ENCODE data around the gene GMIP. TPM values are rescaled to one million over a fixed set of nuclear protein-coding genes. Genes with fewer than 3 reads are reported as not detected.
"Not testable (repeated sequence)": the region's sequence is repeated elsewhere in the genome, so short reads cannot be mapped to it uniquely, and the experiment has no call there.

Gene GMIP, protein sequence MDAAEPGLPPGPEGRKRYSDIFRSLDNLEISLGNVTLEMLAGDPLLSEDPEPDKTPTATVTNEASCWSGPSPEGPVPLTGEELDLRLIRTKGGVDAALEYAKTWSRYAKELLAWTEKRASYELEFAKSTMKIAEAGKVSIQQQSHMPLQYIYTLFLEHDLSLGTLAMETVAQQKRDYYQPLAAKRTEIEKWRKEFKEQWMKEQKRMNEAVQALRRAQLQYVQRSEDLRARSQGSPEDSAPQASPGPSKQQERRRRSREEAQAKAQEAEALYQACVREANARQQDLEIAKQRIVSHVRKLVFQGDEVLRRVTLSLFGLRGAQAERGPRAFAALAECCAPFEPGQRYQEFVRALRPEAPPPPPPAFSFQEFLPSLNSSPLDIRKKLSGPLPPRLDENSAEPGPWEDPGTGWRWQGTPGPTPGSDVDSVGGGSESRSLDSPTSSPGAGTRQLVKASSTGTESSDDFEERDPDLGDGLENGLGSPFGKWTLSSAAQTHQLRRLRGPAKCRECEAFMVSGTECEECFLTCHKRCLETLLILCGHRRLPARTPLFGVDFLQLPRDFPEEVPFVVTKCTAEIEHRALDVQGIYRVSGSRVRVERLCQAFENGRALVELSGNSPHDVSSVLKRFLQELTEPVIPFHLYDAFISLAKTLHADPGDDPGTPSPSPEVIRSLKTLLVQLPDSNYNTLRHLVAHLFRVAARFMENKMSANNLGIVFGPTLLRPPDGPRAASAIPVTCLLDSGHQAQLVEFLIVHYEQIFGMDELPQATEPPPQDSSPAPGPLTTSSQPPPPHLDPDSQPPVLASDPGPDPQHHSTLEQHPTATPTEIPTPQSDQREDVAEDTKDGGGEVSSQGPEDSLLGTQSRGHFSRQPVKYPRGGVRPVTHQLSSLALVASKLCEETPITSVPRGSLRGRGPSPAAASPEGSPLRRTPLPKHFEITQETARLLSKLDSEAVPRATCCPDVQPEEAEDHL
- total RNA-seq: 100 to 1,000 TPM; 110 to 111 TPM

DNA sequence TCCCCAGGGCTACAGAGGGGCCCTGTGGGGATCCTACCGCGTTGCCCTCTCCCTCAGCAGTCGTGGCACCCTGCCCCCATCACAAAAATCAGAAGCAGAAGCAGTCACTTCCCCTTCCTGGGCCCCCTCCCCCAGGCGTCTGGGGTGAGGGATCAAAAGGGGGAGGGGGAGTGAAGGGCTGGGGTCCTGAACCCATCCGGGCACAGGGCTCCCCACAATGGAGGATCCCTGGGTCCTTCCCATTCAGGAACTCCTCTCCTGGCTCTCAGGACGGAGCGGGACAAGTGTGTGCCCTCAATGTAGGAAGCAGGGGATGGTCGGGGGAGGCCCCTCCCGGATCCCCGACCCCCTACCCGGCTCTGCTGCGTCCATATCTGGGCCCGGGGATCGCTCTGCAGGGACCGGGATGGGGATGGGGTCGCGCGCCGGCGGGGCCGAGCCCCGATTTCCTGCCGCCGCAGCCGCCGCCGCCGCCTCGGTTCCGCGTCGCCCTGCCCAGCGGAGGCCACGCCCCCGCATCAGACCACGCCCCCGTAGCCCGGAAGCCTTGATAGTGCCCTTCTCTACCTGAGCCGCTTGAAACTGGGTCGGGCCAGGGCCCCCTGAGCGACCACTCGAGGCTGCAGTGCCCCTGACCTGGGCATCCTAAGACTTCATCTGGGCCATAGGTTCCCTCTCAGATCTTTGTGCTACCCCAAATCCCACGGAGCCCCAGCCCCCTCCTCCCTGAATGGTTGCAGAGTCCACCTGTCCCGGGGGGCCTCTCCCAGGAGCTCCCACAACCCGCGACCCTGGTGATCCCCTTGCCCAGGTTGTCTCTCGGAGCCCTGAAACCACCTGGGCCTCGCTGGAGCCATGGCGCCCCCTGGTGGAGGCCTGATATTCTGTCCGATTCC is at the start of gene GMIP:
TSS of gene GMIP (minus strand) at position 500 of the 896 bp plus-strand sequence. CDS start at position 372, 128 bp downstream.
- CTCF ChIA-PET: interaction anchor here (0.7 to 1.7 kb wide), 19 partner anchors 8 to 177 kb away, joined by 3 to 32 read pairs (median 4); partner anchors contain the start of genes NDUFA13, TSSK6 and YJEFN3
- Mint-ChIP-seq H3K27ac (peak within 1 kb of the TSS; percentile 99), H3K4me1 (peaks cover 17% of the 10 kb centered on the region), H3K27me3 (no peaks in the 10 kb centered on the region), H3K9me3 (ENCODE audit: low read depth) (no peaks in the 10 kb centered on the region), H3K4me3 (peak within 1 kb of the TSS; percentile 95), H3K36me3 (peaks cover 36% of the 10 kb centered on the region)
- ATAC-seq: peak; percentile 93
- DNase-seq: peak; percentile 91

DNA sequence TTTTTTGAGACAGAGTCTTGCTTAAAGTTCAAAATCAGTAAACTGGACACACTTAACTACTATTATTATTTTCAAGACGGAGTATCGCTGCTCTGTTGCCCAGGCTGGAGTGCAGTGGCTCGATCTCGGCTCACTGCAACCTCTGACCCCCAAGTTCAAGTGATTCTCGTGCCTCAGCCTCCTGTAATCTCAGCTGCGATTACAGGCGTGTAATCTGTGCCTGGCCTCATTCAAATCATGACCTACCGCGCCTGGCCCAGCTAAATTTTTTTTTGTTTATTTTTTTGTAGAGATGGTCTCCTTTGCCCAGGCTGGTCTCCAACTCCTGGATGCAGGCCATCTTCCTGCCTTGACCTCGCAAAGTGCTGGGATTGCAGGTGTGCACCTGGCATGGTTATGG is 48.2 kb upstream of the GMIP start:
- no peak for ATAC-seq
- CTCF ChIA-PET: no interaction called here
- Mint-ChIP-seq H3K4me1 (no peaks in the 10 kb centered on the region), H3K4me3 (no peak overlapping the region), H3K27me3 (no peaks in the 10 kb centered on the region), H3K9me3 (ENCODE audit: low read depth) (peaks cover 19% of the 10 kb centered on the region), H3K27ac (no peak overlapping the region), H3K36me3 (peaks cover 23% of the 10 kb centered on the region)
- no peak for DNase-seq

- DNase-seq, ATAC-seq, H3K4me3 Mint-ChIP-seq, H3K27me3 Mint-ChIP-seq, CTCF ChIA-PET, H3K27ac Mint-ChIP-seq, H3K4me1 Mint-ChIP-seq: not testable (repeated sequence)
- peaks cover 31% of the 10 kb centered on the region for H3K36me3 Mint-ChIP-seq
- H3K9me3 Mint-ChIP-seq (ENCODE audit: low read depth): peaks cover 17% of the 10 kb centered on the region
Measured at GRCh38 chr19:19689023-19689422, 45.6 kb upstream of the GMIP start.

GRCh38 chr19:19687090-19687489 is 43.6 kb upstream of the GMIP start:
- no peaks in the 10 kb centered on the region for H3K27me3 Mint-ChIP-seq
- H3K4me1 Mint-ChIP-seq: no peaks in the 10 kb centered on the region
- H3K27ac Mint-ChIP-seq: no peak overlapping the region
- no peak for DNase-seq
- peaks cover 28% of the 10 kb centered on the region for H3K9me3 Mint-ChIP-seq (ENCODE audit: low read depth)
- peaks cover 48% of the 10 kb centered on the region for H3K36me3 Mint-ChIP-seq
- no peak for ATAC-seq
- H3K4me3 Mint-ChIP-seq: no peak overlapping the region
- CTCF ChIA-PET: no interaction called here

GRCh38 chr19:19686580-19686979 is 43.1 kb upstream of the GMIP start:
- ATAC-seq: no peak

DNA sequence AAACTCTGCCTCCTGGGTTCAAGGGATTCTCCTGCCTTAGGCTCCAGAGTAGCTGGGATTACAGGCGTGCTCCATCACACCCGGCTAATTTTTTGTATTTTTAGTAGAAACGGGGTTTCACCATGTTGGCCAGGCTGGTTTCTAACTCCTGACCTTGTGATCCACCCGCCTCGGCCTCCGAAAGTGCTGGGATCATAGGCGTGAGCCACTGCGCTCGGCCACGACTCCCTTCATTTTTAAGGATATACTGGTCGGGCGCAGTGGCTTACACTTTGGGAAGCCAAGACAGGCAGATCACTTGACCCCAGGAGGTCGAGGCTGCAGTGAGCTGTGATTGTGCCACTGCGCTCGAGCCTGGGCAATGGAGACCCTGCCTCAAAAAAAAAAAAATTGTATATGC is 42.7 kb upstream of the GMIP start:
- H3K9me3 Mint-ChIP-seq (ENCODE audit: low read depth): peaks cover 28% of the 10 kb centered on the region
- H3K27ac Mint-ChIP-seq, ATAC-seq, H3K4me3 Mint-ChIP-seq, H3K4me1 Mint-ChIP-seq, H3K27me3 Mint-ChIP-seq, CTCF ChIA-PET: not testable (repeated sequence)
- peak; percentile 33 for DNase-seq
- H3K36me3 Mint-ChIP-seq: peaks cover 52% of the 10 kb centered on the region

More at GRCh38 chr19:19686580-19686979, 43.1 kb upstream of the GMIP start:
- CTCF ChIA-PET: no interaction called here
- no peak for DNase-seq
- H3K4me3 Mint-ChIP-seq: no peak overlapping the region
- H3K27ac Mint-ChIP-seq: no peak overlapping the region
- peaks cover 25% of the 10 kb centered on the region for H3K9me3 Mint-ChIP-seq (ENCODE audit: low read depth)
- H3K27me3 Mint-ChIP-seq: no peaks in the 10 kb centered on the region
- H3K36me3 Mint-ChIP-seq: peaks cover 49% of the 10 kb centered on the region
- H3K4me1 Mint-ChIP-seq: no peaks in the 10 kb centered on the region

DNA sequence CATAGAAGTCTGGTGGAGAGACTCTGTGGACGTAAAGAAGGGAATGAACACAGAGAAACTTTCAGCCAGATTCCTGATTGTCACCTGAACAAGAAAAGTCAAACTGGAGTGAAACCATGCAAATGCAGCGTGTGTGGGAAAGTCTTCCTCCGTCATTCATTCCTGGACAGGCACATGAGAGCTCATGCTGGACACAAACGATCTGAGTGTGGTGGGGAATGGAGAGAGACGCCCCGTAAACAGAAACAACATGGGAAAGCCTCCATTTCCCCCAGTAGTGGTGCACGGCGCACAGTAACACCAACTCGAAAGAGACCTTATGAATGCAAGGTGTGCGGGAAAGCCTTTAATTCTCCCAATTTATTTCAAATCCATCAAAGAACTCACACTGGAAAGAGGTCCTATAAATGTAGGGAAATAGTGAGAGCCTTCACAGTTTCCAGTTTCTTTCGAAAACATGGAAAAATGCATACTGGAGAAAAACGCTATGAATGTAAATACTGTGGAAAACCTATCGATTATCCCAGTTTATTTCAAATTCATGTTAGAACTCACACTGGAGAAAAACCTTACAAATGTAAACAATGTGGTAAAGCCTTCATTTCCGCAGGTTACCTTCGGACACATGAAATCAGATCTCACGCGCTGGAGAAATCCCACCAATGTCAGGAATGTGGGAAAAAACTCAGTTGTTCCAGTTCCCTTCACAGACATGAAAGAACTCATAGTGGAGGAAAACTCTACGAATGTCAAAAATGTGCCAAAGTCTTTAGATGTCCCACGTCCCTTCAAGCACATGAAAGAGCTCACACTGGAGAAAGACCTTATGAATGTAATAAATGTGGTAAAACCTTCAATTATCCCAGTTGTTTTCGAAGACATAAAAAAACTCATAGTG is 36.0 kb upstream of the GMIP start:
- H3K27me3 Mint-ChIP-seq: no peaks in the 10 kb centered on the region
- H3K36me3 Mint-ChIP-seq: peaks cover 96% of the 10 kb centered on the region
- H3K27ac Mint-ChIP-seq: no peak overlapping the region
- ATAC-seq (no peak), DNase-seq (peak; percentile 32)
- CTCF ChIA-PET: no interaction called here
- no peak overlapping the region for H3K4me3 Mint-ChIP-seq
- peaks cover 9% of the 10 kb centered on the region for H3K4me1 Mint-ChIP-seq
- peaks cover 59% of the 10 kb centered on the region for H3K9me3 Mint-ChIP-seq (ENCODE audit: low read depth)

- H3K4me1 Mint-ChIP-seq: peaks cover 17% of the 10 kb centered on the region
- peaks cover 51% of the 10 kb centered on the region for H3K9me3 Mint-ChIP-seq (ENCODE audit: low read depth)
- CTCF ChIA-PET: no interaction called here
- ATAC-seq (no peak), DNase-seq (peak; percentile 14)
- no peak overlapping the region for H3K4me3 Mint-ChIP-seq
- peaks cover 97% of the 10 kb centered on the region for H3K36me3 Mint-ChIP-seq
- H3K27ac Mint-ChIP-seq: peak overlapping the region; percentile 32
- H3K27me3 Mint-ChIP-seq: no peaks in the 10 kb centered on the region
Measured at GRCh38 chr19:19677579-19677978, 34.1 kb upstream of the GMIP start.

DNA sequence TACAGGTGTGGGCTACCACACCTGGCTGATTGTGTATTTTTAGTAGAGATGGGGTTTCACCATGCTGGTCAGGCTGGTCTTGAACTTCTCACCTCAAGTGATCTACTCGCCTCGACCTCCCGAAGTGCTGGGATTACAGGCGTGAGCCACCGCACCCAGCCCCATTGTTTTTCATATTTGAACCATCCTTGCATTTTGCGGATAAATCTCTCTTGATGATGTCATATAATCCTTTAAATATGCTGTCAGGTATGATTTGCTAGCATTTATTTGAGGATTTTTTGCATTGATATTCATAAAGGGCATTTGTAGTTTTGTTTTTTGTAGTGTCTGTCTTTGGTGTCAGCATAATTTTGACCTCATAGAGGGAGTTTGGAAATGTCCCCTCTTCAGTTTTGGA is 30.9 kb upstream of the GMIP start:
- Mint-ChIP-seq H3K36me3 (peaks cover 95% of the 10 kb centered on the region), H3K4me3 (no peak overlapping the region), H3K9me3 (ENCODE audit: low read depth) (peaks cover 42% of the 10 kb centered on the region), H3K4me1 (peaks cover 35% of the 10 kb centered on the region), H3K27me3 (no peaks in the 10 kb centered on the region), H3K27ac (no peak overlapping the region)
- ATAC-seq: no peak
- DNase-seq: peak; percentile 8
- CTCF ChIA-PET: no interaction called here

- no peak for ATAC-seq
- H3K27me3 Mint-ChIP-seq: no peaks in the 10 kb centered on the region
- peaks cover 30% of the 10 kb centered on the region for H3K9me3 Mint-ChIP-seq (ENCODE audit: low read depth)
- peaks cover 42% of the 10 kb centered on the region for H3K4me1 Mint-ChIP-seq
- no peak overlapping the region for H3K27ac Mint-ChIP-seq
- H3K36me3 Mint-ChIP-seq: peaks cover 82% of the 10 kb centered on the region
- DNase-seq: no peak
- CTCF ChIA-PET: no interaction called here
- H3K4me3 Mint-ChIP-seq: no peak overlapping the region
Measured at GRCh38 chr19:19672816-19673215, 29.4 kb upstream of the GMIP start.

DNA sequence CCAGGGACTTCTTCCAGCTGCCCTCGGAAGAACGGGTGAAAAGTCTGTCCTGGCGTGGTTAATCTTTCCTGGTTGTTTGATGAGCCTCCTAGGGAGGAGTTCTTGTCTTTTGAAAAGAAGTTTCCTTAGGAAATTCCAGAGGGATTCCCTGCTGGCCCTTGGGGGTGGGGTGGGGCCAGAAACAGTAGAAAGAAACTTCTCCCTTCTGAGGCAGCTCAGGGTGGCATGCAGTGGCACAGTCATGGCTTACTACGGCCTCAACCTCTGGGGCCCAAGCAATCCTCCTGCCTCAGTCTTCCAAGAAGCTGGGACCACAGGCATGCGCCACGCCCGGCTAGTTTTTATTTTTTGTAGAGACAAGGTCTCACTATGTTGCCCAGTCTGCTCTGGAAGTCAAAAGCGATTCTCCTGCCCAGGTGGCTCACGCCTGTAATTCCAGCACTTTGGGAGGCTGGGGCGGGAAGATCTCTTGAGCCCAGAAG is 26.7 kb upstream of the GMIP start:
- Mint-ChIP-seq H3K4me1 (peaks cover 43% of the 10 kb centered on the region), H3K9me3 (ENCODE audit: low read depth) (peaks cover 13% of the 10 kb centered on the region), H3K27me3 (no peaks in the 10 kb centered on the region), H3K4me3 (peak overlapping the region; percentile 81), H3K27ac (peak overlapping the region; percentile 93), H3K36me3 (peaks cover 64% of the 10 kb centered on the region)
- no peak for DNase-seq
- ATAC-seq: no peak
- CTCF ChIA-PET: interaction anchor here (0.5 kb wide), 1 partner anchor 127 kb away, joined by 3 read pairs; no protein-coding TSS in a partner anchor
